Measurements from ENCODE around the gene TBC1D19. TPM values are rescaled to one million over a fixed set of nuclear protein-coding genes. Genes with fewer than 3 reads are reported as not detected.

TBC1D19 gene
- total and polyA plus RNA-seq, 2 donors (not counting 1 experiment from before 2014, with no cell fraction given), result 1.8 to 11.0 TPM

DNA sequence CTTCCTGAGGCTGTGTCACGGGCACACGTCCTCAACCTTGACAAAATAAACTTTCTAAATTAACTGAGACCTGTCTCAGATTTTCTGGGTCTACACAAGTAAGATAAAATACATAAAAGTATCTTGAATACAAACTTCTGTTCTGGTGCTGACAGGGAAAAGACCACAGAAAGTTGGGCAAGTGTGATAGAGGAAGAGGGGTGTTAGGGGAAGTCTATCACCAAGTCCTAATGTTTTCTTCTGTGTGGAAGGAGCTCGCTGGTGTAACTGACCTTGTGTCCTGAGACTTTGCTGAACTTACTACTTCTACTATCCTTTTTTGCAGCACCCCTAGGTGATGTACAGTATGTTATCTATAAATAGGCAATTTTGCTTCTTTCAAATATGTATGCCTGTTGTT, 179.8 kb downstream of the TBC1D19 start:
- H3K4me2 ChIP-seq (replicated peaks; ENCODE audit: low read depth, low read length, poor library complexity, severe bottlenecking), result no peak overlapping the region
- CTCF ChIA-PET, result no interaction called here

DNA sequence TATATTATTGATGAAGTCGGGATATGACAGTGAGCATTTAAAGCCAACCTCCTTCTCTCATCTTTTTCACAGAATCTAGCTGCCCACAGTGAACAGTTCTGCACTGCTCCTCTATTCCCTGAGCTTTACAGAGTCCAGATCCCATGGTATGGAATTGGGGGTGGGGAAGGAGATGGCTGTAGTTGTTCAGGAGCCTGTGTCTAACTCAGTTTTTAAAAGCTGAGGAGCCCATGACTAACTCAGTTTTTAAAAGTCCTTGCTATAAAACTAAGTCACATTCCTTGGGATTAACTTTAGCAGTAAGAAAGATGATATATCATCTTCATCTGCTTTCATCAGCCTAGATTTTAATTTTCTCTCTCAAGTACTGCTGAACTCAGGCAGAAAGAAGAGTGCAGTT, 180.3 kb downstream of the TBC1D19 start:
- intact Hi-C loops (cut with micrococcal nuclease), result no loop called here
- Histone ChIP-seq H4K20me1 (ENCODE audit: control insufficient read depth, insufficient read depth, low read length, poor library complexity, severe bottlenecking) (no peaks in the 10 kb centered on the region), H3K9ac (ENCODE audit: low read length) (no peak overlapping the region), H3K36me3 (replicated peaks in 1 of 2; ENCODE audit: control extremely low read depth in 1 of 2, control insufficient read depth in 1 of 2, extremely low read depth in 1 of 2, insufficient read depth in 2 of 2, low read length in 1 of 2) (no peaks in the 10 kb centered on the region), H3K4me2 (replicated peaks; ENCODE audit: low read depth, low read length, poor library complexity, severe bottlenecking) (no peak overlapping the region), H2AFZ (ENCODE audit: insufficient read depth, low read depth, low read length, poor library complexity, severe bottlenecking) (no peak overlapping the region), H3K27ac (ENCODE audit: low read length in 2 of 2) (no peak overlapping the region), H3K4me3 (ENCODE audit: control extremely low read depth in 1 of 5, extremely low read depth in 1 of 5, insufficient read depth in 1 of 5, low read depth in 2 of 5, low read length in 4 of 5) (no peak overlapping the region), H3K9me3 (ENCODE audit: control extremely low read depth in 1 of 3, control insufficient read depth in 2 of 3, insufficient read depth in 1 of 3, low read length in 2 of 3) (no peaks in the 10 kb centered on the region), H3K27me3 (replicated peaks in 1 of 4; ENCODE audit: control extremely low read depth in 1 of 4, control insufficient read depth in 3 of 4, insufficient read depth in 4 of 4, low read length in 3 of 4) (no peaks in the 10 kb centered on the region), H3K79me2 (ENCODE audit: control insufficient read depth, insufficient read depth, low read length) (no peaks in the 10 kb centered on the region), H3K4me1 (ENCODE audit: control insufficient read depth in 2 of 2, insufficient read depth in 2 of 2, low read length in 2 of 2) (no peaks in the 10 kb centered on the region)
- ATAC-seq (ENCODE audit: low read depth) (no peak), DNase-seq (no peak)
- no CpG with 5 or more reads among the region's 1 CpG for WGBS (ENCODE audit: insufficient coverage)
- H3K27me3 Mint-ChIP-seq, result no peaks in the 10 kb centered on the region
- H3K9me3 Mint-ChIP-seq (ENCODE audit: insufficient read depth), result no peaks in the 10 kb centered on the region
- no peak for TF ChIP-seq EZH2 (IDR thresholded peaks at IDR 0.05; ENCODE audit: borderline replicate concordance, insufficient read depth, low read depth, low read length, poor library complexity, severe bottlenecking)
- TF ChIP-seq, protein P1, sequence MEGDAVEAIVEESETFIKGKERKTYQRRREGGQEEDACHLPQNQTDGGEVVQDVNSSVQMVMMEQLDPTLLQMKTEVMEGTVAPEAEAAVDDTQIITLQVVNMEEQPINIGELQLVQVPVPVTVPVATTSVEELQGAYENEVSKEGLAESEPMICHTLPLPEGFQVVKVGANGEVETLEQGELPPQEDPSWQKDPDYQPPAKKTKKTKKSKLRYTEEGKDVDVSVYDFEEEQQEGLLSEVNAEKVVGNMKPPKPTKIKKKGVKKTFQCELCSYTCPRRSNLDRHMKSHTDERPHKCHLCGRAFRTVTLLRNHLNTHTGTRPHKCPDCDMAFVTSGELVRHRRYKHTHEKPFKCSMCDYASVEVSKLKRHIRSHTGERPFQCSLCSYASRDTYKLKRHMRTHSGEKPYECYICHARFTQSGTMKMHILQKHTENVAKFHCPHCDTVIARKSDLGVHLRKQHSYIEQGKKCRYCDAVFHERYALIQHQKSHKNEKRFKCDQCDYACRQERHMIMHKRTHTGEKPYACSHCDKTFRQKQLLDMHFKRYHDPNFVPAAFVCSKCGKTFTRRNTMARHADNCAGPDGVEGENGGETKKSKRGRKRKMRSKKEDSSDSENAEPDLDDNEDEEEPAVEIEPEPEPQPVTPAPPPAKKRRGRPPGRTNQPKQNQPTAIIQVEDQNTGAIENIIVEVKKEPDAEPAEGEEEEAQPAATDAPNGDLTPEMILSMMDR (IDR thresholded peaks at IDR 0.05), result no peak
- ChIA-PET POLR2A (interaction anchor here (0.6 kb wide), 1 partner anchor 14 kb away, joined by 11 read pairs; no protein-coding TSS in a partner anchor), CTCF (no interaction called here)
- H3K4me1 Mint-ChIP-seq, result peaks cover 3% of the 10 kb centered on the region
- no peak overlapping the region for H3K27ac Mint-ChIP-seq
- no peak overlapping the region for H3K4me3 Mint-ChIP-seq

More for the DNA sequence above, 179.8 kb downstream of the TBC1D19 start:
- Histone ChIP-seq H3K79me2 (ENCODE audit: control insufficient read depth, insufficient read depth, low read length) (no peaks in the 10 kb centered on the region), H3K27me3 (replicated peaks in 1 of 4; ENCODE audit: control extremely low read depth in 1 of 4, control insufficient read depth in 3 of 4, insufficient read depth in 4 of 4, low read length in 3 of 4) (no peaks in the 10 kb centered on the region), H3K9me3 (ENCODE audit: control extremely low read depth in 1 of 3, control insufficient read depth in 2 of 3, insufficient read depth in 1 of 3, low read length in 2 of 3) (no peaks in the 10 kb centered on the region), H4K20me1 (ENCODE audit: control insufficient read depth, insufficient read depth, low read length, poor library complexity, severe bottlenecking) (no peaks in the 10 kb centered on the region), H3K4me3 (ENCODE audit: control extremely low read depth in 1 of 5, extremely low read depth in 1 of 5, insufficient read depth in 1 of 5, low read depth in 2 of 5, low read length in 4 of 5) (no peak overlapping the region), H3K36me3 (replicated peaks in 1 of 2; ENCODE audit: control extremely low read depth in 1 of 2, control insufficient read depth in 1 of 2, extremely low read depth in 1 of 2, insufficient read depth in 2 of 2, low read length in 1 of 2) (no peaks in the 10 kb centered on the region), H3K4me1 (ENCODE audit: control insufficient read depth in 2 of 2, insufficient read depth in 2 of 2, low read length in 2 of 2) (no peaks in the 10 kb centered on the region), H2AFZ (ENCODE audit: insufficient read depth, low read depth, low read length, poor library complexity, severe bottlenecking) (no peak overlapping the region), H3K27ac (ENCODE audit: low read length in 2 of 2) (no peak overlapping the region), H3K9ac (ENCODE audit: low read length) (no peak overlapping the region)
- intact Hi-C loops (cut with micrococcal nuclease), result no loop called here
- DNase-seq (no peak), ATAC-seq (ENCODE audit: low read depth) (no peak)
- no CpG with 5 or more reads among the region's 3 CpGs for WGBS (ENCODE audit: insufficient coverage)
- no peak overlapping the region for H3K4me3 Mint-ChIP-seq
- H3K9me3 Mint-ChIP-seq (ENCODE audit: insufficient read depth), result no peaks in the 10 kb centered on the region
- no peak overlapping the region for H3K27ac Mint-ChIP-seq
- no peak for TF ChIP-seq EZH2 (IDR thresholded peaks at IDR 0.05; ENCODE audit: borderline replicate concordance, insufficient read depth, low read depth, low read length, poor library complexity, severe bottlenecking)
- TF ChIP-seq, protein P1 (IDR thresholded peaks at IDR 0.05), result no peak
- no peaks in the 10 kb centered on the region for H3K27me3 Mint-ChIP-seq
- POLR2A ChIA-PET, result no interaction called here
- H3K4me1 Mint-ChIP-seq, result peaks cover 3% of the 10 kb centered on the region
